HUES6 (cell line): Measurements from ENCODE around the gene SNRPF.

Experiments used
- H3K27ac ChIP-seq: 2 replicates; pipeline ENCODE4 v1.7.0; 2013; ENCODE audit warnings: low read depth, mild to moderate bottlenecking, low read length, inconsistent platforms
- H3K27me3 ChIP-seq: 2 replicates; pipeline ENCODE4 v1.6.1; 2013; ENCODE audit warnings: low read length; ENCODE audit not compliant: control insufficient read depth, insufficient read depth
- H3K36me3 ChIP-seq: 2 replicates; pipeline ENCODE4 v1.6.1; 2013; ENCODE audit warnings: low read length; ENCODE audit not compliant: control insufficient read depth, insufficient read depth
- H3K4me1 ChIP-seq: 2 replicates; pipeline ENCODE4 v1.6.1; 2013; ENCODE audit warnings: low read length; ENCODE audit not compliant: control insufficient read depth, insufficient read depth
- H3K4me3 ChIP-seq: 2 replicates; pipeline ENCODE4 v1.5.1; 2013; ENCODE audit warnings: low read depth, low read length
- H3K9ac ChIP-seq: one replicate; pipeline ENCODE4 v1.6.1; 2013; ENCODE audit warnings: mild to moderate bottlenecking, low read length
- H3K9me3 ChIP-seq: 2 replicates; pipeline ENCODE4 v1.6.1; 2013; ENCODE audit warnings: low read depth, low read length; ENCODE audit not compliant: control insufficient read depth, insufficient read depth

Gene SNRPF

GRCh38 chr12:95887311-95887710, 28.6 kb downstream of the SNRPF start:
- Histone ChIP-seq H3K4me1 (no peaks in the 10 kb centered on the region), H3K4me3 (no peak overlapping the region), H3K27me3 (no peaks in the 10 kb centered on the region), H3K36me3 (no peaks in the 10 kb centered on the region), H3K27ac (no peak overlapping the region), H3K9me3 (peaks cover 10% of the 10 kb centered on the region), H3K9ac (no peak overlapping the region)

- H3K27me3 ChIP-seq, result no peaks in the 10 kb centered on the region
- no peak overlapping the region for H3K4me3 ChIP-seq
- no peak overlapping the region for H3K27ac ChIP-seq
- no peaks in the 10 kb centered on the region for H3K36me3 ChIP-seq
- no peaks in the 10 kb centered on the region for H3K4me1 ChIP-seq
- H3K9ac ChIP-seq, result no peak overlapping the region
- no peaks in the 10 kb centered on the region for H3K9me3 ChIP-seq
Measured at GRCh38 chr12:95890958-95891357, 32.2 kb downstream of the SNRPF start.

- no peaks in the 10 kb centered on the region for H3K36me3 ChIP-seq
- H3K9ac ChIP-seq, result no peak overlapping the region
- H3K9me3 ChIP-seq, result no peaks in the 10 kb centered on the region
- H3K4me1 ChIP-seq, result no peaks in the 10 kb centered on the region
- no peaks in the 10 kb centered on the region for H3K27me3 ChIP-seq
- H3K27ac ChIP-seq, result no peak overlapping the region
- H3K4me3 ChIP-seq, result no peak overlapping the region
Measured at GRCh38 chr12:95896846-95897245, 38.1 kb downstream of the SNRPF start.

GRCh38 chr12:95898081-95898480, 39.3 kb downstream of the SNRPF start:
- Histone ChIP-seq H3K36me3 (no peaks in the 10 kb centered on the region), H3K9ac (no peak overlapping the region), H3K9me3 (no peaks in the 10 kb centered on the region), H3K27me3 (no peaks in the 10 kb centered on the region), H3K27ac (no peak overlapping the region), H3K4me1 (no peaks in the 10 kb centered on the region), H3K4me3 (no peak overlapping the region)

- Histone ChIP-seq H3K36me3 (no peaks in the 10 kb centered on the region), H3K27me3 (no peaks in the 10 kb centered on the region), H3K9ac (no peak overlapping the region)
Measured at GRCh38 chr12:95908573-95908972, 49.8 kb downstream of the SNRPF start.

GRCh38 chr12:95909871-95910270, 51.1 kb downstream of the SNRPF start:
- Histone ChIP-seq H3K4me1 (no peaks in the 10 kb centered on the region), H3K4me3 (no peak overlapping the region), H3K27me3 (no peaks in the 10 kb centered on the region), H3K27ac (no peak overlapping the region), H3K9ac (no peak overlapping the region), H3K36me3 (no peaks in the 10 kb centered on the region), H3K9me3 (no peaks in the 10 kb centered on the region)

More at GRCh38 chr12:95908573-95908972, 49.8 kb downstream of the SNRPF start:
- no peaks in the 10 kb centered on the region for H3K9me3 ChIP-seq
- H3K4me3 ChIP-seq, result no peak overlapping the region
- H3K4me1 ChIP-seq, result no peaks in the 10 kb centered on the region
- H3K27ac ChIP-seq, result no peak overlapping the region
